K562 (cell line): ENCODE data around the gene GALNT5. TPM values are rescaled to one million over a fixed set of nuclear protein-coding genes. Genes with fewer than 3 reads are reported as not detected.

Experiments
- ARHGAP35 ChIP-seq: fragments of 450-650 bp; IDR thresholded peaks from 2 replicates; pipeline ENCODE4 v1.6.1; 2018; ENCODE audit not compliant: partially characterized antibody
- ARID2 ChIP-seq: fragments of 450-650 bp; IDR thresholded peaks from 2 replicates; pipeline ENCODE4 v1.6.1; 2017; ENCODE audit warnings: antibody characterized with exemption, mild to moderate bottlenecking
- CBX5 ChIP-seq: IDR thresholded peaks from 2 replicates; pipeline ENCODE4 v1.6.1; 2014; ENCODE audit warnings: low read depth, borderline replicate concordance
- CC2D1A ChIP-seq: fragments of 450-650 bp; IDR thresholded peaks from 2 replicates; pipeline ENCODE4 v1.6.1; 2017; ENCODE audit warnings: mild to moderate bottlenecking
- CEBPG ChIP-seq, 3 experiments: fragments of 200-800 bp in 1 of 3; sonication (Bioruptor generic) in 1 of 3; sonication (generic) in 1 of 3; formaldehyde crosslinking in 1 of 3; IDR thresholded peaks in 2 of 3; conservative IDR thresholded peaks in 1 of 3; 2 replicates each; pipeline versions ENCODE4 v1.6.1 to v1.8.0; 2016 to 2022; ENCODE audit warnings: missing compliant biosample characterization in 2 of 3, missing genetic modification characterization in 2 of 3, mild to moderate bottlenecking in 1 of 3, missing genetic modification reagents in 1 of 3
- CREM ChIP-seq: IDR thresholded peaks from 2 replicates; pipeline ENCODE4 v1.6.1; 2014; ENCODE audit warnings: antibody characterized with exemption, low read depth
- FOSL1 ChIP-seq: fragments of 200-800 bp; sonication (Bioruptor generic); conservative IDR thresholded peaks from 2 replicates; pipeline ENCODE4 v1.6.1; 2016; ENCODE audit warnings: missing genetic modification characterization, missing compliant biosample characterization
- HDAC3 ChIP-seq: fragments of 450-650 bp; IDR thresholded peaks from 2 replicates; pipeline ENCODE4 v1.6.1; 2018; ENCODE audit warnings: borderline replicate concordance, mild to moderate bottlenecking, moderate library complexity; ENCODE audit not compliant: partially characterized antibody
- KHSRP ChIP-seq: fragments of 450-650 bp; IDR thresholded peaks from 2 replicates; pipeline ENCODE4 v1.6.1; 2017
- LEF1 ChIP-seq: fragments of 450-650 bp; IDR thresholded peaks from 2 replicates; pipeline ENCODE4 v1.6.1; 2016; ENCODE audit warnings: mild to moderate bottlenecking
- MCM2 ChIP-seq: fragments of 450-650 bp; IDR thresholded peaks from 2 replicates; pipeline ENCODE4 v1.6.1; 2017; ENCODE audit warnings: low read depth, mild to moderate bottlenecking
- MTA3 ChIP-seq: fragments of 450-650 bp; formaldehyde crosslinking; IDR thresholded peaks from 2 replicates; pipeline ENCODE4 v1.6.1; 2017; ENCODE audit warnings: mild to moderate bottlenecking, borderline replicate concordance
- PRPF4 ChIP-seq: fragments of 200-400 bp; formaldehyde crosslinking; IDR thresholded peaks from one replicate; pipeline ENCODE4 v1.6.1; 2017; ENCODE audit warnings: low read length, low read depth, mild to moderate bottlenecking; ENCODE audit not compliant: insufficient read depth, poor library complexity, severe bottlenecking
- RBM34 ChIP-seq: fragments of 200-400 bp; formaldehyde crosslinking; IDR thresholded peaks from 2 replicates; pipeline ENCODE4 v1.6.1; 2018; ENCODE audit warnings: low read length, borderline replicate concordance; ENCODE audit not compliant: insufficient read depth
- SIN3A ChIP-seq, 2 experiments: fragments of 150-350 bp in 1 of 2; IDR thresholded peaks; 2 replicates each; pipeline ENCODE4 v1.6.1; 2011 to 2016; ENCODE audit warnings: borderline replicate concordance in 2 of 2, low read depth in 2 of 2, low read length in 2 of 2, mild to moderate bottlenecking in 2 of 2, moderate library complexity in 2 of 2; ENCODE audit not compliant: control insufficient read depth in 1 of 2
- SMAD1 ChIP-seq: fragments of 150-350 bp; IDR thresholded peaks from 2 replicates; pipeline ENCODE4 v1.6.1; 2014; ENCODE audit warnings: low read length, low read depth; ENCODE audit not compliant: partially characterized antibody
- THRAP3 ChIP-seq: fragments of 450-650 bp; IDR thresholded peaks from 2 replicates; pipeline ENCODE4 v1.6.1; 2016; ENCODE audit warnings: mild to moderate bottlenecking, inconsistent platforms, borderline replicate concordance
- U2AF2 ChIP-seq: fragments of 200-400 bp; formaldehyde crosslinking; optimal IDR thresholded peaks from 2 replicates; pipeline ENCODE3; 2017; ENCODE audit warnings: low read depth, mild to moderate bottlenecking, low read length
- ZBTB17 ChIP-seq: fragments of 450-650 bp; formaldehyde crosslinking; IDR thresholded peaks from 2 replicates; pipeline ENCODE4 v1.4.0; 2020; ENCODE audit warnings: mild to moderate bottlenecking
- ZNF707 ChIP-seq: fragments of 250-450 bp; sonication (Bioruptor Pico); conservative IDR thresholded peaks from 2 replicates; pipeline ENCODE4 v1.8.0; 2022; ENCODE audit warnings: inconsistent platforms, mild to moderate bottlenecking, moderate library complexity
- ZNF830 ChIP-seq: fragments of 250-450 bp; sonication (Bioruptor Pico); IDR thresholded peaks from 2 replicates; pipeline ENCODE4 v1.5.0; 2021; ENCODE audit warnings: mild to moderate bottlenecking
- polyA plus RNA-seq, 8 experiments: library from polyadenylated mRNA; depleted of rRNA in 4 of 8; stranded (reverse) in 5 of 8; unstranded in 3 of 8; fragments of >200 nt; fragmentation: Nextera tagmentation in 2 of 8; fragmentation: Illumina TruSeq in 1 of 8; extraction: Ambion mirVana in 2 of 8; extraction: Trizol in 1 of 8; gene quantifications; 2 replicates each; pipeline versions ENCODE4 v1.2.1 to v1.2.3, GENCODE V29; 2011 to 2014; ENCODE audit warnings: inconsistent platforms in 1 of 8, missing spikeins in 1 of 8
- total RNA-seq, 7 experiments: library from RNA; depleted of rRNA in 6 of 7; stranded (reverse); fragments of >200 nt in 6 of 7; fragmentation: Illumina TruSeq in 2 of 7; extraction: Trizol in 2 of 7; gene quantifications; 2 replicates each; pipeline versions ENCODE4 v1.2.1 to v1.2.3, GENCODE V29; 2011 to 2021; ENCODE audit warnings: low replicate concordance in 1 of 7
- TF ChIP-seq, protein P1 (sequence below), 3 experiments: fragments of 200-800 bp in 1 of 3; fragments of 250-450 bp in 1 of 3; fragments of 450-650 bp in 1 of 3; sonication (Bioruptor Pico) in 1 of 3; sonication (Bioruptor generic) in 1 of 3; formaldehyde crosslinking in 1 of 3; IDR thresholded peaks; 2 replicates each; pipeline versions ENCODE4 v1.6.1 to v1.8.0; 2016 to 2022; ENCODE audit warnings: mild to moderate bottlenecking in 2 of 3, missing genetic modification characterization in 2 of 3, missing compliant biosample characterization in 1 of 3, moderate library complexity in 1 of 3
- TF ChIP-seq, protein P2 (sequence below): sonication (generic); formaldehyde crosslinking; IDR thresholded peaks from 2 replicates; pipeline ENCODE4 v1.8.1; 2023; ENCODE audit warnings: mild to moderate bottlenecking, missing genetic modification reagents, moderate library complexity

Gene GALNT5
- total and polyA plus RNA-seq, 9 of the 15 experiments (the other 6 are each of a cell fraction or from before 2014, with no cell fraction given): 21.6 to 73.0 (median 54.7) TPM

DNA sequence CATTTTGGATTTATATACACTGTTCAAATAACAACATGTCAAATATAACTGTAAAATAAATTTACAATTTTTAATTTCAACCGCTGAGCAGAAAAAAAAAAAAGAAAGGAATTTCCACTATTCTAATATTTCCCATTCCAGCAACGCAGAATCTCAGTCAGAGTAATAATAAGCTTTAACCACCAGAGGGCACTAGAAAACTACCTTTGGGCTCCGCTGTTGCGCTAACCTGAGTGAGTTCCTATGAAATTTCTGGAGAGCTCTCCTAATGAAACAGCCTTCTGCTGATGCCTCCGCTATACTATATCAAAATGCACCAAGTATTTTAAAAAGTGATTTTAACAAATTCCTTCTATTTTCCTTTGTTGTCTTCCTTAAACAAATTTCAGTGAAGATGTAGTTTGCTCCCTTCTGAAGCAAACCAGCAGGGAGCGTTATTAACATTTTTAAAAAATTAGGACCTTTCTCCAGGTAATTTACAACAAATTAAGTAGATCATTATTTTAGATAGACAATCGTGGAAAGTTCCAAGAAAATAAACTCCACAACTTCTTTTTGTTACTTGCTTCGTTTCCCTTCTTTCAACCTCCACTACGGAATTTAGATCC is 45.1 kb downstream of the GALNT5 start (continued):
- TF ChIP-seq, protein P1, sequence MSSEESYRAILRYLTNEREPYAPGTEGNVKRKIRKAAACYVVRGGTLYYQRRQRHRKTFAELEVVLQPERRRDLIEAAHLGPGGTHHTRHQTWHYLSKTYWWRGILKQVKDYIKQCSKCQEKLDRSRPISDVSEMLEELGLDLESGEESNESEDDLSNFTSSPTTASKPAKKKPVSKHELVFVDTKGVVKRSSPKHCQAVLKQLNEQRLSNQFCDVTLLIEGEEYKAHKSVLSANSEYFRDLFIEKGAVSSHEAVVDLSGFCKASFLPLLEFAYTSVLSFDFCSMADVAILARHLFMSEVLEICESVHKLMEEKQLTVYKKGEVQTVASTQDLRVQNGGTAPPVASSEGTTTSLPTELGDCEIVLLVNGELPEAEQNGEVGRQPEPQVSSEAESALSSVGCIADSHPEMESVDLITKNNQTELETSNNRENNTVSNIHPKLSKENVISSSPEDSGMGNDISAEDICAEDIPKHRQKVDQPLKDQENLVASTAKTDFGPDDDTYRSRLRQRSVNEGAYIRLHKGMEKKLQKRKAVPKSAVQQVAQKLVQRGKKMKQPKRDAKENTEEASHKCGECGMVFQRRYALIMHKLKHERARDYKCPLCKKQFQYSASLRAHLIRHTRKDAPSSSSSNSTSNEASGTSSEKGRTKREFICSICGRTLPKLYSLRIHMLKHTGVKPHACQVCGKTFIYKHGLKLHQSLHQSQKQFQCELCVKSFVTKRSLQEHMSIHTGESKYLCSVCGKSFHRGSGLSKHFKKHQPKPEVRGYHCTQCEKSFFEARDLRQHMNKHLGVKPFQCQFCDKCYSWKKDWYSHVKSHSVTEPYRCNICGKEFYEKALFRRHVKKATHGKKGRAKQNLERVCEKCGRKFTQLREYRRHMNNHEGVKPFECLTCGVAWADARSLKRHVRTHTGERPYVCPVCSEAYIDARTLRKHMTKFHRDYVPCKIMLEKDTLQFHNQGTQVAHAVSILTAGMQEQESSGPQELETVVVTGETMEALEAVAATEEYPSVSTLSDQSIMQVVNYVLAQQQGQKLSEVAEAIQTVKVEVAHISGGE (CRISPR knock-in tag; IDR thresholded peaks at IDR 0.05): no peak
- TF ChIP-seq SMAD1: no peak
- no peak for TF ChIP-seq CEBPG (CRISPR knock-in tag; IDR thresholded peaks at IDR 0.05)
- peak; percentile 26 to 74; a peak in 2 of 4 replicates for TF ChIP-seq CEBPG (tag; conservative IDR thresholded peaks at IDR 0.05 in 1 of 2, IDR thresholded peaks at IDR 0.05 in 1 of 2)
- no peak for TF ChIP-seq CBX5
- no peak for TF ChIP-seq MTA3
- TF ChIP-seq FOSL1 (tag): 0 out of 2 replicates have a peak, but pooled peaks have one; percentile 19
- no peak for TF ChIP-seq MCM2
- no peak for TF ChIP-seq RBM34
- TF ChIP-seq HDAC3: peak; percentile 12
- TF ChIP-seq LEF1: no peak
- peak; percentile 63; the same call in 1 of the 2 replicates for TF ChIP-seq CC2D1A
- TF ChIP-seq KHSRP: no peak
- no peak for TF ChIP-seq THRAP3
- no peak for TF ChIP-seq ARHGAP35
- no peak for TF ChIP-seq U2AF2
- TF ChIP-seq ZNF830 (CRISPR knock-in tag): no peak
- no peak for TF ChIP-seq ZNF707 (CRISPR knock-in tag)
- no peak for TF ChIP-seq PRPF4
- TF ChIP-seq ZBTB17 (CRISPR knock-in tag): no peak
- no peak for TF ChIP-seq CREM
- TF ChIP-seq, protein P2, sequence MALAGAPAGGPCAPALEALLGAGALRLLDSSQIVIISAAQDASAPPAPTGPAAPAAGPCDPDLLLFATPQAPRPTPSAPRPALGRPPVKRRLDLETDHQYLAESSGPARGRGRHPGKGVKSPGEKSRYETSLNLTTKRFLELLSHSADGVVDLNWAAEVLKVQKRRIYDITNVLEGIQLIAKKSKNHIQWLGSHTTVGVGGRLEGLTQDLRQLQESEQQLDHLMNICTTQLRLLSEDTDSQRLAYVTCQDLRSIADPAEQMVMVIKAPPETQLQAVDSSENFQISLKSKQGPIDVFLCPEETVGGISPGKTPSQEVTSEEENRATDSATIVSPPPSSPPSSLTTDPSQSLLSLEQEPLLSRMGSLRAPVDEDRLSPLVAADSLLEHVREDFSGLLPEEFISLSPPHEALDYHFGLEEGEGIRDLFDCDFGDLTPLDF: no peak
- peak; percentile 77 for TF ChIP-seq ARID2
- TF ChIP-seq SIN3A (IDR thresholded peaks at IDR 0.05; ENCODE audit: borderline replicate concordance in 2 of 2, control insufficient read depth in 1 of 2, low read depth in 2 of 2, low read length in 2 of 2): no peak
